GM18526 (cell line): ENCODE data around the gene TRIM8.

Experiments
- POLR2A ChIP-seq: IDR thresholded peaks from 3 replicates; pipeline ENCODE4 v1.6.1; 2011; ENCODE audit not compliant: insufficient read length; ENCODE audit errors: extremely low read depth

The TRIM8 gene

DNA sequence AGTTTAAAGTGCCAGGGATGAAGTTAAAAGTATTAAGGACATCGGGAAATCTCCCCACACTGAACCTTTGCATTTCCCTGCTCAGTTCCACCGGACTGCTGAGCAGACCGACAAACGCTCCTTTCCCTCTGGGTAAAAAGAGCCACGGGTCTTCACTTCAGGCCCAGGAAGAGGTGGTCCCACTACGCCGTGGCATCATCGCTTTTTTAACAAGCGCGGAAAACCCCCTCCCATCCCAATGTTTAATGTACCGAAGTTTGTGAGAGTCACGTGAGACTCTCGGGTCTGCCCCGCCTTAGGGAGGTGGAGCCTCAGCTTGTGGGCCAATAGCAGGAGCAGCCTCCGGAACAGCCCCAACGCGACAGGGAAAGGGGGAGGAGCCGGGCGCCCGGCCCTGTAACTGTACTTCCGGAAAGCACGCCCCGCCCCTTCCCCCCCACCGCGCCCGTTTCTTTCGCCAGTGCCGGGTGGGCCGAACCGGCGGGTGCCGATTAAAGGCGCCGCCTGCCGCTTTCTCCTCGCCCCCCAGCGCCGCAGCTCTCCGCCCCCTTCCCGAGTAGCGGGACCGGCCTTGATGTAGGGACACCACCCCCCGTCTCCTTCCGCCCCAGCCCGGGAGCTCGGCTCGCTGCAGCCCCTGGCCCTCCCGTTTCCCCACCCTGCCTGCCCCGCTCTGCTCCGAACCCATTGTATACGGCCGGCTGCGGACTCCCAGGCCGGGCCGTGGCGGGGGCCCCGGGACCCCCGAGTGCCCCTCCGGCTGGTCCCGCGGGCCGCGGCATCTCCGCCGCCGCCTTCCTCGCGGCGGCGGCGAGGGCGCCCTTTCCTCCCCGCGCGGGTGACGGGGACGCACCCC lies 2.2 kb upstream of the TRIM8 start:
- TF ChIP-seq POLR2A: peak; percentile 58

DNA sequence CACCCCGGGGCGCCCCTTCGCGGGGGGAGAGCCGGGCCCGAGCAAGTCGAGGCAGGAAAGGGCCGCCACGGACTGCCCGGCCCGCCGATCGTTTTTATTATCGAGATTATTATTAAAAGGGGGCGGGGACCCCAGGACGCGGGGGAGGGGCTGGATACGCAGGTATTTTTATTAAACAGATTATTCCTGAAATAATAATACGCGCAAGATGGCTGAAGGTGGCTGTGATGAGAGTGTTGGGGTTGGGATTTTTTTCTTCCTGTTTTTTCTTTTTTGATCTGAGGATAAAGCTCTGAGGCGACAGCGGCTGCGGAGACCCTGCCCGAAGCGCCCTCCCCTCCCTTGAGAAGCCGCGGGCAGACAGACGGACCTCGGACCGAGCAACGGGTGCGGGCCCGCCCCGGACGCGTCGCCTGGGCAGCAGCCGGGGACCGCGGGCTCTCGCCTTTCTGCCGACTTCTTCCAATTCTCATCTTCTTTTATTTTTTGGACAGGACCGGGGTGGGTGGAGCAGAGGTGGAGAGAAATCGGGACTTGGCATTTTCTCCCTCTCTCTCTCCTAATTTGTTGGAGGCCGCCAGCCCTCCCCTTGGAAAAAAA lies 1.4 kb upstream of the TRIM8 start:
- no peak for TF ChIP-seq POLR2A

DNA sequence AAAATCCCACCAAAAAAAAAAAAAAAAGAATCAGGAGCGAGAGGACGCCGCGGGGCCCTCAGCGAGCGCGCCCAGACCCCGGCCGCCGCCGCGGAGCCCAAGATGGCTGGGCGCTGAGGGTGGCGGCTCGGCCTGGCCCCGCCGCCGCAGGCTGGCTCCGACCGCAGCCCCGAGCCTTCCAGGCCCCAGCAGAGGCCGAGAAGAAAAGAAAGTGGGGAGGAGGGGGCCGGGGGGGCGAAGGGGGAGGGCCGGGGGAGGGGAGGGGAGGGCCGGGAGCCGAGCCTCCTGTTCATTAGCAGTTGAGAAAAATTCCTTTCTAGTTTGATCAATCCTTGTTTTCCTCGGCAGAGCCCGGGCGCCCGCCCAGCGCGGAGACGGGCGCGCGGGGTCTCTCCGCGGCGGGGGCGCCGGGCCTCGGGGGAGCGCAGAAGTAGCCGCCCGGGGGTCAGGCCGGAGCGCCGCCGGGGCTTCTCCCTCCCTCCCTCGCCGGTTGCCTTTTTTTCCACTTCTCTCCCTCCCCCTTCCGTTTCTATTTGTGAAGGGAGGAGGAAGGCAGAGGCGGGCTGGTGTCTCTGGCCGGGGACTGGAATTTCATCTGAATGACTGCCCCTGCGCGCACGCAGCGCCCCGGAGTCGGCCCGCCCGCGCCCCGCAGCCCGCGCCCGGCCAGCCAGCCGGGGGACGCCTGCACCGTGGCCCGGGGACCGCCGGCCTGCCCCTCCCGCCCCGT lies 778 bp upstream of the TRIM8 start:
- TF ChIP-seq POLR2A: no peak

DNA sequence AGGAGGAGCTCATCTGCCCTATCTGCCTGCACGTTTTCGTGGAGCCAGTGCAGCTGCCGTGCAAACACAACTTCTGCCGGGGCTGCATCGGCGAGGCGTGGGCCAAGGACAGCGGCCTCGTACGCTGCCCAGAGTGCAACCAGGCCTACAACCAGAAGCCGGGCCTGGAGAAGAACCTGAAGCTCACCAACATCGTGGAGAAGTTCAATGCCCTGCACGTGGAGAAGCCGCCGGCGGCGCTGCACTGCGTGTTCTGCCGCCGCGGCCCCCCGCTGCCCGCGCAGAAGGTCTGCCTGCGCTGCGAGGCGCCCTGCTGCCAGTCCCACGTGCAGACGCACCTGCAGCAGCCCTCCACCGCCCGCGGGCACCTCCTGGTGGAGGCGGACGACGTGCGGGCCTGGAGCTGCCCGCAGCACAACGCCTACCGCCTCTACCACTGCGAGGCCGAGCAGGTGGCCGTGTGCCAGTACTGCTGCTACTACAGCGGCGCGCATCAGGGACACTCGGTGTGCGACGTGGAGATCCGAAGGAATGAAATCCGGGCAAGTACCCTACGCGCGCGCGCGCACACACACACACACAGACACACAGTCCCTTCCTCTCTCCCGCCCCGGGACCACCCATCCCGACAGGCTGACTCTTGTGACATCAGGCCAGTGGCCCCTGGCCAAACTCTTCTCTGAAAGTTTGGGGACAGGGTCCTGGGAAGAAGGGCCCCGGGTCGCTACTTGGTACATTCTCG lies 538 bp downstream of the TRIM8 start:
- TF ChIP-seq POLR2A: peak; percentile 48

DNA sequence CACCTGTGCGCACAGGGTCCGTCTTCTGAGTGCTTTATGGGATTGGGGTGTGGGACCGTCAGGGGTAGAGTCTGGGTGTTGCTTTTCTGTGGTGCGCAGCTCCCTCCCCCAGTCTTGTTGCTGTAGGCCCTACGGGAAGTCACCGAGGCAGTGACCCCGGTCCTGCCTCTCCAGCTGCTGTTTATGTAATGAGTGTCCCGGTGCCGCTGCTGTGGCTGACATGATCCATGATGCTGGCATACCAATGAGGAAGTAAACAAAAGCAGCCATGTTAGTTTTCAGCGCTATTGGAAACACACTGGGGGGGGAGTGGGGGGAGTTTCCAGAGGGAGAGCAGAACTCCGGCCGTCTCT lies 1.1 kb downstream of the TRIM8 start:
- no peak for TF ChIP-seq POLR2A

DNA sequence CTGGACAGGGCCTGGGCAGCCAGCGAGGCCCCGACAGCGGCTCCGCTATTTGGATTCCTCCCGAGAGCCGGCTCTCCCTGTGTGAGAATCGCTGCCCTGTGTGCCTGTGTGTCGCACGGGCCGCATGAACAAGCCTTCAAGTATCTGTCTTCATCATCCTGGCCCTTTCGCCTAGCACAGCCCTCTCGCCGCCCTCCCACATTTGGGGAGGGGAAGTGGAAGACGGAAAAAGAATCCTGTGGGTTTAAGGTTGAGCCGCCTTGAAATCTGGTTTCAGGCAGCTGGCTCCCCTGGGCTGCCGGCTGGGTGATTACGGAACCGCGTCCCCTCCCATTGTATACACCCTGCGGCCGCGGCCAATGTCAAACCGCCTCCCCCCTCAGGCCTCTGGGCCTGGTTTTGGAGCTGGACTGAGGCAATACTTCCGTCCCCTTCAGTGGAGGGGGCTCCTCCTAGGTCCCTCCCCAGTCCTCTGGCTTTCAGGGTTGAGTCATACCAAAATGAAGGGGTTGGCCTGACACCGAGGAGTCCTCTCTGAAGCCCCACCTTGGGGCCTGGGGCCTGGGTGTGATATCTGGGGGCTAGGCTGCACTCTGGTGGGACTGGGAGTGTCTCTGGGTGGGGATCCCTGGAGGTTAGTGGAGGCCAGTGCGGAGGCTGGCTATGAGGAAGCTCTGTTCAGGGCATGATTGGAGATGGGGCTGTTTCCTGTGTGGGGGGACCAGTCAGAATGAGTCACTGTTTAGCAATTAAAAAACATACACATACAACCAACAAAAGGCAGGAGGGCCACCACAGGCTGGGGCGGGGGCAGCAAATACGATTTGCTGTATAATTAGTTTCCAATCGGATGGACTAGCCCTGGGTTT lies 1.7 kb downstream of the TRIM8 start:
- peak; percentile 51 for TF ChIP-seq POLR2A

DNA sequence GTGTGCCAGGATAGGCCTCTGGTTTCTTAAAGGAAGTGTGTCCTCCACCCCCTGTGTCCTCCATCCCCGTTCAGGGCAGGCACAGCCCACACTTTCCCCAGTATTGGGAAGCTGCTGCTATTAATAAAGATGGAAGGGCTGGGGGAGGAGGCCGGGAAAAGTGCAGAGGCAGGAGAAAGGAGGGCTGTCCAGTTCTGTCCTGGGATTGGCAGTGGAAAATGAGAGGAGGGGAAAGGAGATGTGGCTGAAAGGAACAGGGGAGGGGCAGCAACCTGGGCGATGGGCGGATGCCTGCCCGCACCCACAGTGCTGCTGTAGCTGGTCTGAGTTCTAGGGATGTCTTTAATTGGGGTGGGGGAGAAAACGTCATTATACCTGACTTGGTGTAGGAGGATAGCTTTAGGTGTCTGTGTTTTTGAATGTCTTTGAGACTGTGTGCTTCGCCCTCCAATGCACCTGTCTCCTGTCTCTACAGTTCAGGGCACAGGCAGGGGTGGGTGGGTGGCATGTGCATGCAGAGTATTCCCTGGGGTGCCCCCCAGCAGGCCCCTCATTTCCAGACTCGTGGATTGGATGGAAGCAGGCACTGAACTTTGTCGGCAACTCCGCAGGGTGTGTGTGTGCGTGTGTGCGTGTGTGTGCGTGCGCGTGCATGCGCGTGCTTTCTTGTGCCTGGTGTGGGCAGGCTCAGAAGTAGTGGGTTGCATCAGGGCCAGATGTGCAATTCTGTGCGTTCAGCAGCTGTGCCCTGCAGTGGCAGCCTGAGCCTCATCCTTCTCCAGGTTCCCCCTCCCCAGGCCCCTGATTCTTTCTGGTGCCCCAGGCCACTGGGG lies 2.5 kb downstream of the TRIM8 start:
- no peak for TF ChIP-seq POLR2A

DNA sequence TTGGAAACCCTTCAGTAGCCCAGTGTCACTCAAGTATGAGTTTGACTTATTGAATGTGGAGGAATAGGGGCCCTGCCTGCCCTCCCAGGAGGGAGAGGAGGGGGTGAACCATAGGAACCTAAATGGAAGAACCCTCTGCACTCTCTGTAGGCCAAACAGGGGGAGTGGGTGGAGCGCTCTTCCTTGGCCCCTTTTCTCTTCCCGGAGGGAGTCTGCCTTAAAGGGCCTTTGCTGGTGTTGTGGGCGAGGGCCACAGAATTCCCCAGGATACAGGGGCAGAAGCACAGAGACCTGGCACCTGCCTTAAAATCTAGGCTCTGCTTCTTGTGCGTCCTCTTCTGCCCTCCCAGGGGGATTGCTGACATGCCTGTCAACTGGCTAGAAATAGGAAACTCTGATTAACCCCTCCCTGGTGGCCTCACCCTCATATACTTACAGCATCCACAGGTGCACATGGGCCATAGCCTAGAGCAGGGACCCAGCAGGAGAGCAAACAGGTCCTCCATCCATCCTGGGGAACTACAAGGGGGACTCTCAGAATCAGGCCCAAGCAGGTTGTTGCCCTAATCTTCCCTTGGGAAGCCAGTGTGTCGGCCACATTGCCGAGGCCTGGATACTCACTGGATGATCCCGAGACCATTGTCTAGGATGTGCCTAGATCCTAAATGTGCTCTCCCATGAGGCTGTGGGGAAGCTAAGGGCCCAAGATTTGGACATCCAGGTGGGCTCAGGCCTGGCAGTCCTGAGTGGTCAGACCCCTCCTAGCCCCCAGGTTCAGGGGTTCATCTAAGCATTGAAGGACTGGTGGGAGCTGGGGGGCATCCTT lies 3.4 kb downstream of the TRIM8 start:
- peak; percentile 11 for TF ChIP-seq POLR2A

DNA sequence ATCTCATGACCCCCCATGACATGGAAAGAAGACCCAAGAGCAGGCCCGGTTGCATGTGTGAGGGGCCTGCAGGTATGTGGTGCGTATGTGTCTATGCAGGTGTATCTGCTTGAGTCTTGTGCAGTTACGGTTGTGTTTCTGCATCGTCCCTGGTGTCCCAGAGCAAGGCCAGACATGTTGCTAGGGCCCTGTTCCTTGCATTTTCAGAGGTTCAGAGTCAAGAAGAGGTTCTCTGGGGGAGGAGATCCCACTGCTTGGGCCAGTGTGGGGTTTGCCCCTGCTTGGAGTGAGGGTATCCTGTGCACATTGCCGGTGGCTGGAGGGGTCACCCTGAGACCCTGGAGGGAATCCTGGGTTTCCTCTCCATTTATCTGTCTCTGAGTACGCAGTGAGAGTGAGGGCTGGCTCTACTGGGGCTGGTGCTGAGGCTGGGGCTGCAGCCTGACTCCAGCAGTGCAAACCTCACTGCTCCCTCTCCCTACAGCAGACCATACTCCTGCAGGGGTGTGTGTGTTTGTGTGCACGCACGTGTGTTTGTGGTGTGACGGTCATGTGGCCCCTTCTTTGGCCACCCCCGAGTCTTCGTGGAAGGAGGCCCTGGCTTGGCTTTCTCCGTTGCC lies 4.1 kb downstream of the TRIM8 start:
- TF ChIP-seq POLR2A: no peak

DNA sequence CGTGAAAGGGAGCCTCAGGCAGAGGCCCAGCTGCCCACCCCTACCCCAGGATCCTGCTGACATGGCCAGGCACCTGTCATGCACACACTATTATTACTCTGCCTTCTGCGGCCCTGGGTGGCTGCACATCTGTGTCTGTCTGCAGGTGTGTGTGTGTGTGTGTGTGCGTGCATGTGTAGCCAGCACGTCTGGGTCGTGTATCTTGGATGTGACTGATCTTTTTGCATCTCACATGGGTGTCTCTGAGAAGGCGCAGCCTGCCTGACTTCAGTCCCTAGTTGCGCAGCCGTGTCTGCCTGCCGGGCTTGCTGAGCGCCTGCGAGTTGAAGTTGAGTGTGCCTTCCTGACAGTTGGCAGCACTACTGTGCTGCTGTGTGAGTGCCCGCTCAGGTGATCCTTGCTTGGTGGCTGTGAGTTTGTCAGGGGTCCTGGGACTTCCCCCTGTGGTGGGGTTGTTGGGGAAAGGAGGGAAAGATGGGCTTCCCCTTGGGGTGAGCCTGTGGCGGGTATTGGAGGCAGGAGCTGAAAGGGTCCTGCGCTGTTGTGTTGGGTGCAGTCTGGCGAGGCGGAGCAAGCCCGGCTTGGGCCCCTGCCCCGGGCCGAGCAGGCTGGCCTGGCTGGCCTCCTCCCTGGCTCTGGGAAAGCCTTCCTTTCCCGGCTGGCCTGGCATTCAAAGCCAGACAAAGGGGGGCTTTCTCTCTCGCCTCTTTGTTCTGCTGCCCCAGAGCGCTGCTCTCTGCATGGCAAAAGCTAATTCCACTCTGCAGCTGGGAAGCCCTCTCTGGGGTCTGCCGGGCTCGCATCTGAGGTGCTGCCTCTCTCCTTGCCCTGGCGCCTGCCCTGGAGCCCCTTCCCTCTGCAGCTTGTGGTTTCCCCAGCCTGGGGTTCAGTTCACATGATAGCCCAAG lies 4.9 kb downstream of the TRIM8 start:
- TF ChIP-seq POLR2A: no peak
